HG02759 (cell line): ENCODE data around the gene SDK1.

Source experiments
- ATAC-seq: cut with Tn5 transposase; IDR thresholded peaks from one replicate; pipeline ENCODE4 v1.9.1; 2021; ENCODE audit warnings: mild to moderate bottlenecking, moderate library complexity; ENCODE audit not compliant: unreplicated experiment

Gene SDK1

DNA sequence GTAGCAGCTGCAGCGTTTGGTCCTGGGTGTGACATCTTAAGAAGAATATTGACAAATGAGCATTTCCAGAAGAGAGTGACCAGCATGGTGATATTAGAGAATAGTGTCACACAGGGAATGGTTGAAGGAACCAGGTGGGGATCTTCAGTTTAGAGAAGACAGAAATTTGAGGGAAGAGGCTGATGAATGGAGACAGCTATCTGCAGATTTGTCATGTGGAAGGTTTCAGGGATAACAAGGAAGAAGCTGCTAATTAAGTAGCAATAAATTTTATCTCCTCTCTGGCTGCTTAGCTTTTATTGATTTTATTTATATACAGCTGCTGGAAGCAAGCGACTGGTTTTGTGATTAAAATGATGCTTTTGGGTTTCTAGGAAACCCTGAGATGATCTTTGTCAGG lies 26.0 kb downstream of the SDK1 start:
- ATAC-seq = no peak

DNA sequence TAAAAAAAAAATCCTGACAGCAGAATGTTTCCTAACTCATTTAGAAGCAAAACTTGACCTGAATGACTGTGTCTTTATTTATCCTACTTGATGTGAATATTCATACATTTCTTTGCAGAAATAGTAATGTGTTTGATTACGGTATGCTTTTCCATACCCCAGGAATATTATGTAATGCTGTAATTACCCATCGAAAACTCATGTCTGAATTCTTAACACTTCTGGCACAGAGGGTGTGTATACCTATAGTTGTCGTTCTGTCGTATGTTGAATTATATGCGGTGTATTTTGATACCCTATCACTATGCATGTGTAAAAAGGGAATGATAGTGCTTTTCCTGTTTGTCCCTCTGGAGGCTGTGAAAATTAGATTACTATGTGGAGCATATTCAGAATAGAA lies 26.6 kb downstream of the SDK1 start:
- ATAC-seq = no peak

DNA sequence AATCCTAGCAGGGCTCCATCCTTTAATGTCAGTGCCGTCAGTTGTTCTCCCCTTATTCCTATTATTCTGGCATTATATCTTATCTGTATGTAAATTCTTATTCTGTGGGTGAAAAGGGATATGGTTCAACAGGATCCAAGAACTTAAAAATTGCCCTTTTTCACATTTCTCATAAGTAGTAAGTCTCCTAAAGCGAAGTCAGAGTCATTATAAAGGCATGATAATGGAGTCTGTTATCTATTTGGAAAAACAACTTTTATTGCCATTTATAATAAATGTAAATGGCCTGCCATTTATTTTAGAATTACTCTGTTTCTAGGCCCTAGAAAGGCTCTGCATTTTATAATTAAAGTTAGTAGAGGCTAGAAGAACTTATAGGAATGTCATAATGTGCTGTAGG lies 31.3 kb downstream of the SDK1 start:
- no peak for ATAC-seq

DNA sequence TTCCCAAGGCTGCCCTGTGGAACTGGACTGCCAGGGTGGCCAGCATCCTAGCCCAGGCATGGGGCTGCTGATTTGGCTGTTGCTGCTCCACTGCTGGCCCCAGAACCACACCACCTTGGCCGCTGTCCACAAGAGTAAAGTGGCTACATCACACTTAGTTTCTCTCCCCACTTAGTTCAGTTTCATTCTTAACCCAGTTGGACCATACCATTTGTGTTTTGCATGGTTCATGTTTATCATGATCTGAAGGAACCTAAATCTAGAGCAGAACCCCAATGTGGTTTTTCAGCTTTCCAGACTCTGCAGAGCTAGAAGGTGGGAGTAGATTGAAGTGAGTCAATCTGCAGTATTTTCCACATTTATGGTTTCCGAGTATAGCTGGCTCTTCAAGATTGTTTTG lies 32.8 kb downstream of the SDK1 start:
- ATAC-seq = no peak

DNA sequence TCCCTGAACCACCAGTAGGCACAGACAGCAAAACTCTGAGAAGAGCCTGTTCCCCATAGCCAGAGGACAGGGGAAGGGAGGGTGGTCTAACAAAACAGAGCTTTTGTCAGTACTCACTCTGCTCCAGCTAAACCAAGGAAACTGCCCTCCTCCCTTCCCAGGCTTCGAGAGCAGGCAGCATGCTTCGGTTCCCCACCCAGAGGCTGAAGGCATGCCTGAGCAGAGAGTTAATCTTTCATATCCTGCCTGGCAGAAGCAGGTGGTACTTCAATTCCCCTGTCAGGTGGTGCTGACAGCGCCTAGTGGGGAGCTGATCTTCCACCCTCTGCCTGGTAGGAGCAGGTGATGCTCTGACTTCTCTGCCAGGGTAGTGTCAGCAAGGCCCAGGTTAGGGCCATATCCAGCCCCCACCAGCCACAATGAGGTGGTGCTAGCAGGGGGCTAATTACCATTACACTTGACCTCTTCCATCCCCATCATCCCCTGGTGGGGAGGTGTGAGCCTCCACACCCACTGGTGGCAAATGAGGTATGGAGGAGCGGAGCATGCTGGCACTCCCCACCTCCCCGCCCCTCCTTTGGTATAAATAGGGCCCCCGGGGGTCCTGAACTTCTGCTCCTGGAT lies 35.1 kb downstream of the SDK1 start:
- ATAC-seq = no peak

DNA sequence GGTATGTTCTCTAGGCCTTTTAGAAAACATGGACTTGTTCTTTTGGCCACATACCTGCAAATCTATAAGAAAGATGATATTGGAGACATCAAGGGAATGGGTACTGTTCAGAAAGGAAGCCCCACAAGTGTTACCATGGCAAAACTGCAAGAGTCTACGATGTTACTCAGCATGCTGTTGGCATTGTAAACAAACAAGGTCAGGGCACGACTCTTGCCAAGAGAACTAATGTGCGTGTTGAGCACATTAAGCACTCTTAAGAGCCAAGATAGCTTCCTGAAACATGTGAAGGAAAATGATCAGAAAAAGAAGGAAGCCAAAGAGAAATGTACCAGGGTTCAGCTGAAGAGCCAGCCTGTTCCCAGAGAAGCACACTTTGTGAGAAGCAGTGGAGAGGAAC lies 37.1 kb downstream of the SDK1 start:
- no peak for ATAC-seq

DNA sequence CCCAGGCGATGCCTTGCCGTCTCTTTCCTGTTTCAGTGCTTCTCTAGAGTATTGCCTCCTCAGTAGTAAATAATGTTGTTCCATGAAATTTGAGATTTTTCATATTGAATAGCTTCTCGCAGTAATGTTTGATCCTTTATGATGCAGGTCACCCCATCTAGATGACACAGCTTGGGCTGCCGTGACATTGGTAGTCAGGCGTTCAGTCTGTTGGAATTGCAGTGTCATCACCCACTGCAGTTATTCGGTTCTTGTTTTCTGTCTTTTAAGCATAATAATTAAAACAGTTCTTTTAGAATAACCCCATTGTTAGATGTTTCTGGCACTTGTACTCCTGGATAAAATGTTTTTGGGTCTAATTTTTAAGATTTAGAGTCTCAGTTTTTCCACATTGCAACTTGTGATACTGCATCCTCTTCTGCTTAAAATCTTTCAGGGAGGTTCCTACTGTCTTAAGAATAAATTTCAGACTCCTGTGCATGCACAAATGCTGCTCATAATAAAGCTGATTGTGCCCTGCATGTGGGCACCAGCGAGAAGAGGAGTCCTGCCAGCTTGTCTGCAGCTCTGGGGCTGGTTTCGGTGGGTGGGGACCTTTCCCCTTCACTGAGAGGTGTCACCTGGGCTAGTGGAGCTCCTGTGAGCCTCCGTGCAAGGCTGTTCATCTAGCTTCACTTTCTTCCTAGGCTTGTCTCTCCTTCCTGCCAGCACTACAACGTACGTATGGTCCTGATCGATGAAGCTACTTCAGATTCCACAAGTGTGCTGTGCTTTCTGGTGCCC lies 44.8 kb downstream of the SDK1 start:
- ATAC-seq = no peak

DNA sequence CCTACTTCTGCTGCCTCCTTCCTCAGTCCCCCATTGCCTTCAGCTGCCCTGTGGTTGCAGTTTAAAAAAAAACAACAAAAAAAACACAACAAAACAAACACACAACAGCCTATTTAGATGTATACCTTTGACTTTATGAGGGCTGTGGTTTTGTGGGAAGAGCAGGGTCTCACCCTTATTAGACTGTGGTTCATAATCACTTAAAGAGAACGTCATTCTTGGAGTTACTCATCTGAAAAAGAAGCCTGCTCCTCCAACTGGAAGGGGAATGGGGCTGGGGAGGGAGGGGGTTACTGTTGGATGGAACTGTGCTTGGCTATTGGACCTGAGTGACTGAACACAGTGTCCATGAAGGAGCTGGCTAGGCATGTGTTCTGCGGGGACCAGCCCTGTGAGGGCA lies 48.1 kb downstream of the SDK1 start:
- no peak for ATAC-seq

DNA sequence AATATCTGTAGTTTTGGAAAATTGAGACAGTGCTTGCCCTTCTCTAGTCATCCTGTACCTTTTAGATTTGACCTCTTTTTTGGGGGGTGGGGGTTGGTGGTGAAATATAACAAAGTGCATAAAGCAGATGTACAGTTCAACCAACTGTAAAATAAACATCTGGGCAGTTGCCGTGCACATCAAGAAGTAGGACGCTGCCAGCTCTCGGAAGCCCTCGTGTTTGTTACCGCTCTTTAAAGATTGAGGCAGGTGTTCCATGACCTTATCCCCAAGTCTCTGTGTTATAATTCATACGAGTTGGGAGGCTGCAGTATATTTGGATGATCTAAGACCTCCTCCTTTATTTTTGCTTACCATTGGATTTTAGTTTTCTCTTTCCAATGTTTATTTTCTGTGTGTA lies 55.1 kb downstream of the SDK1 start:
- ATAC-seq = no peak

DNA sequence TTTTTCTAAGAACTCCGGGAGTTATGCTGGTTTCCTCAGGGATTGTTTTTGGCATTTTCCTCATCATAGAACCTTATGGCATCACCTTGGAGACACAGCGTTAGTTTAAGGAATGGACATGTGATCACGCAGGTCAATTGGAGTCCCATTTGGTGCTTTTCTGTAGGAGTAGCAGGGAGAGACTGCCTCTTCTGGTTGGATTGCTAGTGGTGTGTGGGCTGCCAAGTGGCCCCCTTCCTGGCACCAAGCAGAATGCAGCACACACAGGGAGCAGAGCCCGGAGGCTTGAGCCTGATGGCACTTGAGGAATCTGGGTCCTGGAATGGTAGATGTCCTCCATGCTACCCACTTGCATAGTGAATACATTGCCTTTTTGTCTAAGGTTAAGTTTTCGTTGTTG lies 57.9 kb downstream of the SDK1 start:
- ATAC-seq = no peak

DNA sequence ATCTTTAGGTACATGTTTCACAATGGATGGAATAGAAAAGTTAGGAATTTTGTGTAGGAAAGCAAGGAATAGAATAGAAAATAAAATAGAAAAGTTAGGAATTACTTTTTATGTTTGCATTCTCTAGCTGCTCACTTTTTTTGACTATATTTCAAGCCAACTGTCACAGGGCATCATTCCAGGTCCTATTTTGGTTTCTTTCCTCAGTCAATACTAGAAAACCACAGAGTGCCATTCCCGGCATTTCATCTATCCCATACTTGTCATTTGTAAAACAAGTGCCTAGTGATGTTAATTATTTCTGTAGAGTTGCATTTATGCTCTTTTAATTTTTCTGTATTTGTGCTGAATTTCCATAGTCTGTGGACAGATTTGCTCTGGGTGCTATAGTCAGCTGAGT lies 66.2 kb downstream of the SDK1 start:
- no peak for ATAC-seq

DNA sequence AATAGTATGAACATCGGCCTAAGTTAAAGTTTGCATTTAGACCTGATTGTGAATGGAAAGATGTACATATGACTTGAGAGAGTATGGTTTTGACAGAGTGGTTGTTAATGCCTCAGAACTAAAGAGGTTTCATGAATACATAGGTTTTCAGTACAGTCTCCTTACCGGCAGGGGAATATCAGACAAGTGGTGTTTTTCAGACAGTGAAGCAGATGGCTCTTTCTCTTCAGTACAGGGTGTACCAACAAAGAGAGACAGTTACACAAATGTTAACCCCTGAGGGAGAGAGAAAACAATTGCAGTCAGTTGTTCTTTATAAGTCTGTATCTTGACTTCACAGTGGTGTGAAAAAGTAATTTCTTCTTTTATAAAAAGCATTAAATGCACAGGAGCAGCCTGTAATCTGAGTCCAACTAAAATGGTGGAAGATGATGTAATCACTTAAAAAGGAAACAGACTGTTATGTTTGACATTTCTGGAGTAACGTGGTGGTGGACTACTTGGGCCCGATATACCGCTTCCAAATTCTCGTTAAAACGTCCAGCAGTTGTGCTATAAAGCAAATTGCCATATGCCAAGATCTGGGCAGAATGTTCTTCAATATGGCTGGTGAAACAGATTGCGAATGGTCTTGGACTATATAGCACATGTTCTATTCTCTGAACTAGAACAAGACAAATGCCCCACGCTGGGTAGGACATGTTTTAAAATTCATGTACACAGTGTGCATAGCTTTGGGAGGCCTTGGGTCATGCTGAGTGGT lies 69.2 kb downstream of the SDK1 start:
- ATAC-seq = no peak

DNA sequence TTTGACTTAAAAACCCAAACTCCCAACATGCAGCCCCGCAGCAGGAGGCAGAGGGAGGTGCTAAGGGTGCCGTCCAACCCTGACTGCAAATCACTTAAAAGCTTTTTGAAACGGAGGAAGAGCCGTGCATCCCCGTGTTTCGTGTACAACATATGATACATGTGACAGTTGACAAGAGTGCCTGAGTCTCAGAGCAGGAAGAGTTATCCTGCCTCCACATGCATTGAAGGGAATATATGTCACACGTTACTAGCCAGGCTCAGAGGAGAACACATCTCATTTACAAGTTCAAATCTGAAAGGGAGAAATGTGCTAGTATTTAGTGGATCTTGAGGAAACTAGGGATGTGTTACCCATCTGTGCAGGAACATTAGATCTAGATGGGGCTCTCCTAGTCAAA lies 69.9 kb downstream of the SDK1 start:
- no peak for ATAC-seq

DNA sequence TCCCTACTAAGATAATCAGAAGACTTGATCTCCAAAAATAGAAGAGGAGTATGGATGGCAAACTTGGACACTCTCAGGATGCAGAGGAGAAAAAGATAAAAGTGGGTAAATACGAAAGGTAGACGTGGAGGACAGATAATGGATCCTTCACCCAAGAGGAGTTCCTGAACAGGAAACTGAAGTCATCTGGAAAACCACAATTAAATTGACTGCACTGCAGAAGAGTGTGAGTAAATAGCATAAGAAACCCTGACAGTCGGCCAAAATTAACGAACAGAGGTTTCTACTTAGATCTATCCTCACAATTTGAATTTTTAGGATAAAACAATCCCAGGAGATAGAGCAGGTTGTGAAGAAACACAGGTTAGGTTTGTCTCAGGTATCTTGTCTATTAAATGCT lies 70.5 kb downstream of the SDK1 start:
- ATAC-seq = no peak

DNA sequence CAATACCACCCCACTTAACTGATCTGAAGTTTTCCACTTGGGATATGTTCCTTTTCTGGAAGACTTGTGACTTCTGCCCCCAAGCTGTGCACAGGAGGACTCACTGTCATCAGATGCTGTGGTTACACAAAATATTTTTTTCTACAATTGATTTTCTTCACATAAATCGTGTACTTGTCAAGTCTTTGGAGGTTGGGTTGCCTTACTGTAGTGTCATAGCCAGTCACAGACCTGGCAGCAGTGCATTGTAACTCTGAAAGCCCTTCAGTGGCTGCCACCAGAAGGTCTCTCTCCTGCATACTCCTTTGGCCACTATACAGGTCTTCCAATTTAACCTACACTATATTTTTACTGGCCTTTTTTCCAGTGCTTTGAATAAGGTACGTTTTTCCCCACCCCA lies 73.2 kb downstream of the SDK1 start:
- ATAC-seq = no peak

DNA sequence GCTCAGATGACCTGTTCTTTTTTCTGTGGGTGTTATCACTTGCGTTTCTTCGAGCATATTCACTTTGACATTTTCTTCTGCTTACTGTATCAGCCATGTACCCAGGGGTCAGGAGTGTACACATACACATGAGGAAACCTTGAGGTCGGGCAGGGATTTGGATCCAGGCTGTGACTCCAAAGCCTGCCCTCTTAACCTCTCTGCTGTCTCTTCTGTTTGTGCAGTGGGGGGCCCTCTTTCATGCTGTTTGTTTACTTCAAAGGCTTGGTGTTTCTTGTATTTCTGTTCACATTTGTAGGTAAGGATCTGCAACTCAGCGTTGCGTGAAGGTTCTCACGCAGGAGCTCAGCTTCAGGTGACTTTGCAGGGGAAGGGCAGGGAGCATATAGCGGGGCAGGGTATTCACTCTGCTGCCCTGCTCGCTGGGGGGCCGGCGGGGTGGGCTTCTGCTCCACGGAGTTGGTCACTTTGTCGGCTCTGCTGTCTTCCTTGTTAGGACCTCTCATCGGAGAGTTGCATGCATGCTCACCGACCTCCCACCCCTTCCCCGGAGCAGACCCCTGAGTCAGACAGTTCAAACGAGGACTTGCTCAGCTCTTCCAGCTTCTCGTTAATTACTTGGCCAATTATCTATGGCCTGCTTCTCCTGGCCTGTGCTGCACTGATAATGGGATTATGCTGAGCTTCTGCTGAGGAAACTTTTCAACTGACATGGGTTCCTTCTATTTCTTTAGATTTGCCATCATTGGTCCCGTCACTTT lies 77.5 kb downstream of the SDK1 start:
- ATAC-seq = no peak

DNA sequence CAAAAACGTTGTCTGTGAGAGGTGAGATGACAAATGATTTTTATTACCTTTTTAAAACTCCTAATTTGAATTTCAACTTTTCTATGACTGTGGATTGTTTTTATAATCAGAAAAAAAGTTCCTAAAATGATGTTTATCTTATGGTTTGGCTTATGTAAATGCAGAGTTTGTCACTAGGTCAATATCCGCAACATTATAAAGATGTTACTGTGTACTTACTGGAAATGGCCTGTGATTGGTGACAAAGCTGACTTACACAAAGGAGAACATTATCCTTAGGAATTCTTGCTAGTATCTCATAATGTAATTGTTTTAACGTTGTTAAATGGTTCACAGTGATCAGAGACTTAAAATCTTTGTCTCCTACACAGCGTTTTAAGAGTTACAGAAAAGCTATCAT lies 79.0 kb downstream of the SDK1 start:
- ATAC-seq = no peak

DNA sequence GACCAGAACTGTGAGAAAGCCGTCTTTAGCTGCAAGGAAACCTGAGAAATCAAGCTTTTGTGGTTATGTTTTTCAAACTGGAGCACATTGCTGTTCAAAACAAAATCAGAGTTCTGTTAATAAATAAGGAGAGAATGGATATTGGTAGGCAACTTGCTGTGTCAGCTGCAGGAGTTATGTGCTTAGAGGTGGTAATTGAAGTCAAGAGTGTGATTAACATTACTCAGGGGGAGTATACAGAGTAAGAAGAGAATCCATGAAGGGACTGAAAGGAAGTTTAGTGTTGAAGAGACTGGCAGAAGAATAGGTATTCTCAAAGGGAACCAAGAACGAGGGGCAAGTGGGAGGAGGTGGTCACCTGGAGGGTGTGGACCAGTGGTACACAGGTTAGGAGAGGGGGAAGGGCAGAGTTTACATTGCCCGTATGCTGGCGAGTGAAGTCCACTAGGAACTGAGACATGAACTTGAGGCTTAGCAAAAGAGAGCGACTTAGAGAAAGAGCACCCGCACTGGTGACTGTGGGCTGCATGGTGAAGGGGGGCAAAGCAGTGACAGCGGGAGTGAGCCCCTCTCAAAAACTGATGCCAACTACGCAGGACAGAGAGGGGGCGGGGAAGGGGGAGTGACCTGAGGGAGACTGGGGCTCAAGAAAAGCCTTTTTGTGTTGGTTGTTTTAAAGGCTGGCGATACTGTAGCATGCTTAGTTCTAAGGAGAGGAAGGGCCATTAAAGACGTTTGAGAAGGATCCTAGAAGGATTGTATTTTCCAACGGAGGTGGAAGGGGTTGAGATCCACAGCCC lies 80.0 kb downstream of the SDK1 start:
- ATAC-seq = no peak

DNA sequence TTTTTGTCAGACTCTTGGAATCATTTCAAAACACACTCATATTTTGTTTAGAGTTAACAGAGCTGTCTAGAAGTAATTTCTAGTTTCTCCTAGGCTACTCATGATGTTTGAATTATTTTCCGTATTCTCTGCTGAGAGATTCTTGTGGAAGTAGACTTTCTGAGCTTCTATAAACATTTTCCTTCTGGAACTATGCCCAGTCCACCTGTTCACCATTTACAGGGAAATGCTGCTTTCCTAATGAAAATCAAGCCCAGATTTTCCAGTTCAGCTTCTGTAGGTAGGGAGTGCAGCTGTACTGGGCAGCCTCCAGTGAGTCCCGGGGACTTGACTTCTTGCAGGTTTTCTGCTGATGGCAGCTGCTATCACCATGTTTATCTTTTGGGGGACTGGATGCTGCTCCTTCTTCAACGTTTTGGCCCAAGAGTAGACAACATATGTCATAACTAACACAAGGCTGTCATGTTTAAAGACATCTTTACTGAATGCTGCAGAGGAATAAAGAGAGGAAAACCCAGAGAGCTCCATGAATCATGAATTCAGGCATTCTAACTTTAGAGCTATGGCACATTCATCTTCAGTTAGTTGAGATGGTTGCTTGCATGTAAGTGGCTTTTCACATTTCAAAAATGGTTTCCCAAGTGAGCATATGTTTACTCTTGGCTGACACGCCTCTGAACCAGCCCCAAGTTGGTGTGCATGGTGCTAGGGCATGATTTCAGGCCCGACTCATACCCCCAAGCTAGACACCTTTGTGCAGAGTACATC lies 85.6 kb downstream of the SDK1 start:
- no peak for ATAC-seq

DNA sequence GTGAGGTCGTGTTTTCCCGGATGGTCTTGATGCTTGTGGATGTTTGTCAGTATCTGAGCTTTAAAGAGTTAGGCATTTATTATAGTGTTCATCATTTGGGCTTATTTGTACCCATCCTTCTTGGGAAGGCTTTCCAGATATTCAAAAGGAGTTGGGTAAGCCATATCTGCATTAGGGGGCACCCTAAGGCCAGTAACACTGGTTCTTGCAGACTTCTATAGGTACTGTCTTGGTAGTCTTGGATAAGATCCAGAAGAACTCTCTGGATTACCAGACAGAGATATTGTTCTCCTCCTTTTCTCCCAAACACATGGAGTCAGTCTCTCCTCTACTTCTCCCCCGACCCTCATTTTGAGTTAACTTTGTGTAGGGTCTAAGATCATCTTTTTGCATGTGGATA lies 92.8 kb downstream of the SDK1 start:
- ATAC-seq = no peak
